HG02943 (cell line): ENCODE measurements around the gene DOCK2.

Experiments used
- ATAC-seq: cut with Tn5 transposase; IDR thresholded peaks from one replicate; pipeline ENCODE4 v1.9.1; 2021; ENCODE audit warnings: mild to moderate bottlenecking, low read depth, moderate library complexity; ENCODE audit not compliant: unreplicated experiment

The DOCK2 gene

DNA sequence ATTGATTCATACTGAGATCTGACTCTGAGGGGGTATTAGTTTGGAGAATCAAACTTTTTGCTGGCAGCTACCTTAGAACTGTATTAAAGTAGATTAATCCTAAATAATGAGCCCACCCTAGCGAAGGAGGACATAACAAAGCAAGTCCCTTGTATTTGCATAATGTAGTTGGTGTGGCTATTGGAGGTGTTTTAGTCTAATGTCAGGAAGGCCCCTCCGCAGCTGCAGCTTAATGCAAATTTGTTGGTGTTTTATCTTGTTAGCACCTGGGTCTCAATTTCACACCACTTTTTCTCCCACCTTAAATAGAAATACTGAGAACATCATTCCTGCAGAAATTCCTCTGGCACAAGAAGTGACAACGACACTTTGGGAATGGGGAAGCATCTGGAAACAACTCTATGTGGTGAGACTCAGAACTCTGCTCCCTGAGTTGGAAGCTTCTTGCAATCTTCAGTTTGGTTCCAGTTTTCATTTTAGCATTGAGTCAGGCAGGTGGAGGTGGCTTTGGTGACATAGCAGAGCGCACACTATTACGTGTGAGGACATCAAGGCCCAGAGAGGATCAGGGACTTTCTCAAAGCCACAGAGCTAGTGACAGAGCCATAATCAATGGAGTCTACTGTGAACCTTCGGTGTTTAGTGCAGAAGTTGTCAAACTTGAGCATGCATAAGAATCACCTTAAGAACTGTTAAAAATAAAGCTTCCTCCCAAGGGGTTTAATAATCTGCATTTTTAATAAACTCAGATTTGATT lies 33.9 kb downstream of the DOCK2 start:
- peak; percentile 92 for ATAC-seq

DNA sequence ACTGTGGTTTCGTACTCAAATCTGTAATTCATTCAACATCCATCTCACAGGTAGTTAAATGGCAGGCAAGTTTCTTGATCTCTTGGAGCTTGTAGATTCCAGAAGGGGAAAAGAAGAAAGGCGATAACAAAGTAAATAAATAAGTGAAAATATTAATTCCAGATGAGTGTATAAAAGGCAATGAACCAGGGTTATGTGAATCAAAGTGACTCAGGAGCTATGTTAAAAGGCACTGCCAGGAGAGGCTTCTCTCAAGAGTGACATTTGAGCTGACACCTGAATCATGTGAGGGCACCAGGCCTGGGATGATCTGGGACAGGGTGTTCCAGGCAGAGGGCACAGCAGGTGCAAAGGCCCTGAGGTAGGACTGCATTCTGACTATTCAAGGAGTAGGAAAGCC lies 45.0 kb downstream of the DOCK2 start:
- ATAC-seq, result no peak

GRCh38 chr5:169686137-169686536 lies 49.1 kb downstream of the DOCK2 start:
- ATAC-seq, result no peak

DNA sequence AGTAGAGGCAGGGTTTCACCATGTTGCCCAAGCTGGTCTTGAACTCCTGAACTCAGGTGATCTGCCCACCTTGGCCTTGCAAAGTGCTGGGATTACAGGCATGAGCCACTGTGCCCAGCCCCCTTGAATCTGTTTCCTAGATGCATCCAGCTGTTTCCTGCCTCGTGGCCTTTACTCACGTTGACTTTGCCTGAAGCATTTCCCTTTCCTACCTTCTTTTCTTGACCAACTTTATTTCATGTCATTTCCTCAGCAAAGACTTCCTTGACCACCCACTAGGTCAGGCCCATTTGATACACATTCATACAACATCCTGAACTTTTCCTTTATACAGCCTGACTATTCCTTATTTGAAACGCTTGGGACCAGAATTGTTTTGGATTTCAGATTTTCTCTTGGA lies 51.0 kb downstream of the DOCK2 start:
- ATAC-seq, result no peak

DNA sequence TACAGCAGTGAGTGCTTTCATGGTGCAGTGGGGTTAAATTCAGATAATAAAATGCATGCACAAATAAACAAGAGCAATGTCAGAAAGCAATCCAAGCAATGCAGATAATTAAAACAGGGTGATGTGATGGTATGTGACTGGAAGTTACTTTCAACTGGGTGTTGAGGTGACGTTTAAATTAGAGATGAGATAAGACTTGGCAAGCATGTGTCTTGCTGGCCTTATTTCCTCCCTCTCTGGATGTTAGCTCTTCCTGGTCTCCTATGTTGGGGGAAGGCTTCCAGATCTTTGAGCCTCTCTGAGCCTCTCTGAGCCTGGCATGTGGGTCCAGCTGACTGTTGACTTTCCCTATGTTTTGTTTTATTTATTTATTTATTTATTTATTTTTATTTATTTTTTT lies 54.4 kb downstream of the DOCK2 start:
- no peak for ATAC-seq

- ATAC-seq, result no peak
These were observed 57.1 kb downstream of the DOCK2 start for GRCh38 chr5:169694091-169694625.

GRCh38 chr5:169695025-169695625 lies 58.0 kb downstream of the DOCK2 start:
- ATAC-seq, result no peak

DNA sequence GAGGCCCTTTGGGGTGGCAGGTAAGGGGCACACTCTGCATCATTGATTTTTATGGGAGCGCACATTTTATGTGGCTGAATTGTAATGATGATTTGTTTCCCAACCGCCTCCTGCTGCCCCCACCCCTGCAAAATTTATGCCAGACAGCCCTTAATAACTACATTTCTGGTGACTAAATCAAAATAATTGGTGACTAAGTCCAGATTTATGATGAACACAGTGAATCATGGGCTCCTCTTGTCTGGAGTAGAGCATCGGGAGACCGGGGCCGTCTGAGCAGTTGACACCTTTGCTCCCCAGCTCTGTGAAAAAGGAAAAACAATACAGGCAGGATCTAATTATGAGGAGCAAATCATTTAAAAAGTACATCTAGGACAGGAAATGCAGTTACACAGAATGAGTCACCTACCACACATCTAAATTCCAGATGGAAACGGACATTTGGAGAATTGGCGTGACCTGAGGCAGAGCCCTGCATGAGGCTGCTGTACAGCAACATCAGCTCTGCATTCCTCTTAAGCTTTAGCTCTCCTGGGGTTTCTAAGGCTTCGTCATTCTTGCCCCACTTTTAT lies 58.9 kb downstream of the DOCK2 start:
- ATAC-seq, result no peak

GRCh38 chr5:169696621-169697510 lies 59.8 kb downstream of the DOCK2 start:
- no peak for ATAC-seq

- ATAC-seq, result no peak
These were observed 60.4 kb downstream of the DOCK2 start for GRCh38 chr5:169697511-169697890.

GRCh38 chr5:169697976-169698375 lies 60.9 kb downstream of the DOCK2 start:
- no peak for ATAC-seq

DNA sequence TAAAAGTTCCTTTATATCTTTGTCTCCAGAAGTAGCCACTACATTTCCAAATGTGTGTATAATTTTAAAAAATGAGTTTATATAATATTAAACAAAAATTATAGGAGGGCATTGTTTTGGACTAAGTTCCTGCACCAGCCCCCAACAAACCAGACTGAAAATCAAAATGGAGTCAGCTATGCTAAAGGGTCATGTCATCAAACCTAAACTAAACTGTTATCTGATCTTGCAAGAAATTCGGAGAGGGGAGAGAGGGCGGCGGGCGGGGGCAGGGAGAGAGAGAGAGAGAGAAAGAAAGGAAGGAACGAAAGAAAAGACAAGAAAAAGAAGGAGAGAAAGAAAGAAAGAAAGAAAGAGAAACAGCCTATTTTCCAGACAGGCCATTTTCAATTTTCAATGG lies 63.5 kb downstream of the DOCK2 start:
- no peak for ATAC-seq

DNA sequence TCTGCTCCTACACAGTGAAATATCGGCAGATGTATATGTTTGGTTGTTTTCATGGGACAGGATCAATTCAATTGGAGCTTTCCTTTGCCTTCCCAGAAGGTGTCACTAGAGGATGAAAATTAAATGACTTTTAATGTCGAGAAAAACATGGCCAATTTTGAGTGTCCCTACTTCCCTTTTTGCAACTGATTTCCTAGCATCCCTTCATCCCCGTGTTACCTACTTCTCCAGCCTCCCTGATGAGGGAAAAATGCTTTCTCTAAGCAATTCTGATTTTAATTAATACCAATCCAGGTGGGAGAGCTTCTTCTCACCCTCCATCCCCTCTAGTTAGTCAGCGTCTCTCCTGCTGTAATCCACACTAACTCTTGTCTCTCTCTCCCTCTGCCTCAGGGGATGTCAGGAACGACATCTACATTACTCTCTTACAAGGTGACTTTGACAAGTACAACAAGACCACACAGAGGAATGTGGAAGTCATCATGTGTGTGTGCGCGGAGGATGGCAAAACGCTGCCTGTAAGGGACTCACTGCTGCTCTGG lies 64.9 kb downstream of the DOCK2 start:
- no peak for ATAC-seq

- no peak for ATAC-seq
These were observed 65.8 kb downstream of the DOCK2 start for GRCh38 chr5:169702693-169703481.

DNA sequence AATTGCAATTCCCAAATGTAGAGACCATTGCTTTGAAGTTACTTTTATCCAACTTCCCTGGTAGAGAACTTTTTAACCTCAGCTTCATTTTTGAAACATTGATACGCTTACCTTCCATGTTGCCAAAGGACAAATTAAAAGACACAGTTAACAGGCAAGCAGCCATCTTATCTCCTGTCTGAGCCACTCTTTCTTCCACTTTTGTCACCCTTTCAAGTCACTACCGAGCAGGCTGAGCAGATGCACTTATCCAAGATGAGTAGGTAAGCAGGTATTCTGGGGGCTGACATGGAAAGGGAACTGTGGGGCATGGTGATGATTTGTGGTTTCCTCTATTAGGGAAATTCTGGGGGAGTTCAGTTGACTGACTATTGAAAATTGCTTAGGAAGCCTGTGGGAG lies 66.7 kb downstream of the DOCK2 start:
- no peak for ATAC-seq

DNA sequence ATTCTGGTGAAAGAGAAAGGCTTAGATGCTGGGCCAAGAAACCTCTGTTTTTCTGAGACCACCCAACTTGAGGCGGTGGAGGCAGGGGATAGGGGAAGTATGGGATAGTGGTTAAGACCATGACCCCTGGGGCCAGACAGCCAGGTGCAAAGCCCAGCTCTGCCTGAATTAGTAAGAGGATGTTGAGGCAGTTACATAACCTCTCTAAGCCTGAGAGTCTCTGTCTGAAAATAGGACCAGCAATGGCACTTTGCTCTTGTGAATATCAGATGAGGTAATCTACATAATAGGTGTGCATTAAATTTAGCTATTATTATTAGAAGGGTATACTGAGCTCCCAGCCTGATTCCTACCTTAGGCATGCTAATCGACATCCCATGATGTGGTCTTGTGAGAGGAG lies 68.2 kb downstream of the DOCK2 start:
- no peak for ATAC-seq

DNA sequence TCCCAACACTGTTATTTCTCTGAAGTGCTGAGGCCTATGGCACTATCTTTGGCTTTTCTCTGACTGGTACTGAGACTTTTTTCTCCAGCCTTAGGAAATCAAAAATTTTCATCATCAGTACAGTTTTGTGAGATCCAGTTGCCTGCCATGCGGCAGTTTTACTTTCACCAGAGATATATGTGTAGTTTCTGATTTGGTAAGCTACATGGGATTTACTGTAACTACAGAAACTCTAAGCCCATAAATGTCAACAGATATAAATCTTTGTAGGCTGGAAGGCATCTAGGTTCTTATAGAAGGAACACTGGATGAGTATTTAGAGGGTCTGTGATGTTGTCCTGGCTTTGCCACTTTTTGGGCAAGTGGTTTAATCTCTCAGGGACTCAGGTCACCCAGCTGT lies 69.0 kb downstream of the DOCK2 start:
- no peak for ATAC-seq

DNA sequence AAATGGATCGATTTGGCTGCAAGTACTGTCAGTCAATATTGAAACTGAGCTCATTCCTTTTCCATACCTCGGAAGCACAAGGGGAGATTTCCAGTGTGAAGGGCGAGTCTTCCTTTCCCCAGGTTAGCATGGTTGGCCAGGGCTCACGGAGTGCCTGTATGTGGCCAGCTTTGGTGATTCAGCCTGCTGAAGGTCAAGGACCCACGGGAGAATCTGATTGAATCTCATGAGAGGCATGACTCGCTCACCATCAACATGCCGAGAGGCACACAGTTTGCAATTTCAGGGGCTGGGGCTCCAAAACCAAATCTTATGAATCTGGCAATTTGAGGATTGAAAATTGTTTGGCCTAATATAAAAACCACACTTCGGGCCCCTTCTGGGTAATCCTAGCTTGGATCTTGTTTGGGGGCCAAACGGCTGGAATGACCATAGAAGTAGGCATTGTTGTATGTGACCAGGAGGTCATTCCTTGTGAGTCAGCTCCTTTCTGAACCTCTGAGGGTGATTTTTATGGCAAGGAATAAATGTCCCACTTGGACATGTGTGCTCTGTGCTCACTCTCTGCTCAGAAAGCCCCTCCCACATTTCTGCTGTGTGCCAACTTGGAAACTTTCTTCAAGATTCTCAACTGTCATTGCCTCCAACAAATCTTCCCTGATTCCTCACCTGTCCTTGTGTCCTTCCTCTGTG lies 69.8 kb downstream of the DOCK2 start:
- ATAC-seq, result no peak

- no peak for ATAC-seq
These were observed 70.6 kb downstream of the DOCK2 start for GRCh38 chr5:169707686-169708085.
